Heart left ventricle (tissue), 16 donors: ENCODE results near the gene TGFBR3. TPM values are rescaled to one million over a fixed set of nuclear protein-coding genes. Genes with fewer than 3 reads are reported as not detected.

Experiments used
- ATAC-seq, 4 donors: fragments of 200-7000 bp; cut with Tn5 transposase; one replicate each; pipeline ENCODE4 v1.9.1; 2020 to 2022; ENCODE audit warnings: moderate library complexity in 4 of 4, mild to moderate bottlenecking in 3 of 4, moderate number of reproducible peaks in 1 of 4
- DNase-seq, 5 donors: peaks; one replicate each; pipeline ENCODE4 v3.0.0-alpha.2; 2020
- H3K27ac ChIP-seq, 12 donors: fragments of 200-600 bp; sonication (generic) in 4 of 12; one replicate each; pipeline versions ENCODE4 v1.5.0 to v1.8.0; 2016 to 2022; ENCODE audit warnings: mild to moderate bottlenecking in 2 of 12
- H3K27me3 ChIP-seq, 9 donors: fragments of 200-600 bp; sonication (generic) in 2 of 9; one replicate each; pipeline versions ENCODE4 v1.5.1 to v1.8.0; 2016 to 2022; ENCODE audit warnings: mild to moderate bottlenecking in 3 of 9
- H3K36me3 ChIP-seq, 9 donors: fragments of 200-600 bp; sonication (generic) in 2 of 9; one replicate each; pipeline versions ENCODE4 v1.5.0 to v1.8.0; 2018 to 2022; ENCODE audit warnings: mild to moderate bottlenecking in 2 of 9
- H3K4me1 ChIP-seq, 12 donors: fragments of 200-600 bp; sonication (generic) in 4 of 12; one replicate each; pipeline versions ENCODE4 v1.5.0 to v1.8.0; 2016 to 2022; ENCODE audit warnings: mild to moderate bottlenecking in 3 of 12
- H3K4me3 ChIP-seq, 12 donors: fragments of 200-600 bp; sonication (generic) in 4 of 12; one replicate each; pipeline versions ENCODE4 v1.5.0 to v1.8.0; 2017 to 2022; ENCODE audit warnings: mild to moderate bottlenecking in 9 of 12, moderate library complexity in 4 of 12
- H3K9me3 ChIP-seq, 12 donors: fragments of 200-600 bp; sonication (generic) in 4 of 12; one replicate each; pipeline versions ENCODE4 v1.5.0 to v1.8.0; 2016 to 2022; ENCODE audit warnings: mild to moderate bottlenecking in 1 of 12
- CTCF ChIP-seq, 12 donors: fragments of 200-600 bp; sonication (generic) in 4 of 12; IDR thresholded peaks; one replicate each; pipeline versions ENCODE4 v1.5.0 to v1.8.0; 2018 to 2022; ENCODE audit warnings: antibody characterized with exemption in 12 of 12, mild to moderate bottlenecking in 5 of 12
- POLR2A ChIP-seq, 2 donors: fragments of 450-650 bp; IDR thresholded peaks; one replicate each; pipeline ENCODE4 v1.6.1; 2017; ENCODE audit warnings: antibody characterized with exemption in 2 of 2, mild to moderate bottlenecking in 2 of 2, moderate library complexity in 2 of 2
- WGBS, 4 donors: extraction: QIAGEN DNeasy Blood & Tissue Kit in 2 of 4; methylation state at CpG; one replicate each; pipeline versions ENCODE4 v1.1.5 to v1.1.7; 2013 to 2018; 5-methylcytosine and 5-hydroxymethylcytosine counted together
- intact Hi-C, 10 donors: fragments of 100-400 bp; cut with DNase I; formaldehyde crosslinking; loops; one replicate each; pipeline versions ENCODE4 v1.11.1 to v1.14.2; 2022
- polyA plus RNA-seq, 2 donors: library from polyadenylated mRNA; stranded (reverse); fragments of 200-250 nt; gene quantifications; one replicate each; pipeline ENCODE4 v1.2.3, GENCODE V29; 2013
- total RNA-seq, 9 donors: library from RNA; depleted of rRNA in 2 of 9; stranded (reverse); fragments of >200 nt in 2 of 9; fragmentation: NEBNext Ultra II Directional in 3 of 9; extraction: Animal tissue kit (Norgen Biotek cat#: 25700) in 3 of 9; gene quantifications; one replicate each; pipeline versions ENCODE4 v1.1.0 to v1.2.4, GENCODE V29; 2016 to 2023
- donor health status: ischemic (EF 13 %, LVEDD 7.1; RV severe dilation, severe dysfunction).
- donor health status: healthy with polysubstance abuse.
- donor health status: DM: no; HTN: yes; CAD: no.
- donor health status: DM: no; HTN: no; CAD: no.
- donor health status: ischemic (EF 25% LVEDD 6.9; RV normal size, moderate dysfunction).
- donor health status: ischemic (EF 25% LVEDD 5.7; RV mildly dilated, moderate dysfunction).
- donor health status: healthy.
- donor health status: DM: yes; HTN: yes; CAD: no.
- donor health status: ischemic (EF 35%, LVEDD 5.7; RV mildly dilated, moderate dysfunction).
- donor health status: nonischemic (EF 11% LVEDD 7.7; RV severe dilation, severe dysfunction).
- donor health status: DM: yes; HTN: yes; CAD: no.
- donor health status: PGD.
- donor health status: ischemic (EF 29% LVEDD 5.4; RV normal size, mild dysfunction).
- donor health status: nonischemic (EF 23%, LVEDD 6.1; RV moderate dilation, normal function).

TGFBR3 gene
- total and polyA plus RNA-seq, 11 donors: 6.9 to 51.8 (median 22.7) TPM

GRCh38 chr1:91793877-91794276 lies 92.1 kb downstream of the TGFBR3 start:
- Histone ChIP-seq H3K4me3 (no peak overlapping the region), H3K36me3 (peaks cover 0 to 11% (median 5%) of the 10 kb centered on the region in 9 donors), H3K9me3 (no peaks in the 10 kb centered on the region), H3K27me3 (no peaks in the 10 kb centered on the region), H3K27ac (peak overlapping the region in 1 of 12 donors; percentile 73), H3K4me1 (peaks cover 0 to 71% (median 45%) of the 10 kb centered on the region in 12 donors)
- ATAC-seq: no peak
- 91 to 95% (median 93%) methylated on average over 3 of the region's 3 CpGs for whole genome bisulfite sequencing, 4 donors
- TF ChIP-seq POLR2A (IDR thresholded peaks at IDR 0.05) (no peak), CTCF (IDR thresholded peaks at IDR 0.05) (no peak)
- intact Hi-C loops: loop anchor here in 1 of 10 donors (10.0 kb wide), 2 partner anchors 49 to 91 kb away; partner anchors contain the start of gene TGFBR3
- DNase-seq: no peak

- Histone ChIP-seq H3K36me3 (peaks cover 0 to 11% (median 5%) of the 10 kb centered on the region in 9 donors), H3K27ac (peak overlapping the region in 1 of 12 donors; percentile 73), H3K9me3 (no peaks in the 10 kb centered on the region), H3K4me1 (peaks cover 0 to 71% (median 41%) of the 10 kb centered on the region in 12 donors), H3K27me3 (no peaks in the 10 kb centered on the region), H3K4me3 (no peak overlapping the region)
- intact Hi-C loops: loop anchor here in 1 of 10 donors (10.0 kb wide), 2 partner anchors 48 to 92 kb away; partner anchors contain the start of gene TGFBR3
- ATAC-seq: no peak
- TF ChIP-seq POLR2A (IDR thresholded peaks at IDR 0.05) (no peak), CTCF (IDR thresholded peaks at IDR 0.05) (no peak)
- DNase-seq: no peak
- 91 to 98% (median 96%) methylated on average over 5 of the region's 5 CpGs for WGBS, 4 donors
Measured at GRCh38 chr1:91793189-91793588, 92.8 kb downstream of the TGFBR3 start.

- TF ChIP-seq CTCF (IDR thresholded peaks at IDR 0.05) (peak in 2 of 12 donors; percentile 23 to 32), POLR2A (IDR thresholded peaks at IDR 0.05) (no peak)
- H3K27me3 ChIP-seq: no peaks in the 10 kb centered on the region
- whole genome bisulfite sequencing, 4 donors: 56 to 70% (median 59%) methylated on average over 8 of the region's 8 CpGs
- H3K9me3 ChIP-seq: no peaks in the 10 kb centered on the region
- no peak for ATAC-seq
- peaks cover 0 to 11% (median 5%) of the 10 kb centered on the region in 9 donors for H3K36me3 ChIP-seq
- no peak for DNase-seq
- H3K27ac ChIP-seq: peak overlapping the region in 1 of 12 donors; percentile 73
- no peak overlapping the region for H3K4me3 ChIP-seq
- intact Hi-C loops: loop anchor here in 1 of 10 donors (10.0 kb wide), 2 partner anchors 48 to 92 kb away; partner anchors contain the start of gene TGFBR3
- peaks cover 0 to 71% (median 39%) of the 10 kb centered on the region in 12 donors for H3K4me1 ChIP-seq
Measured at GRCh38 chr1:91792489-91793071, 93.4 kb downstream of the TGFBR3 start.

- Histone ChIP-seq H3K36me3 (peaks cover 0 to 10% (median 5%) of the 10 kb centered on the region in 9 donors), H3K4me3 (no peak overlapping the region), H3K27me3 (no peaks in the 10 kb centered on the region), H3K27ac (peak overlapping the region in 1 of 12 donors; percentile 73), H3K4me1 (peaks cover 0 to 71% (median 36%) of the 10 kb centered on the region in 12 donors), H3K9me3 (no peaks in the 10 kb centered on the region)
- intact Hi-C loops: loop anchor here in 1 of 10 donors (10.0 kb wide), 2 partner anchors 47 to 93 kb away; partner anchors contain the start of gene TGFBR3
- ATAC-seq (no peak), DNase-seq (no peak)
- WGBS, 4 donors: 69 to 79% (median 75%) methylated on average over 8 of the region's 8 CpGs
- no peak for TF ChIP-seq POLR2A (IDR thresholded peaks at IDR 0.05)
Measured at GRCh38 chr1:91791691-91792488, 94.1 kb downstream of the TGFBR3 start.
